Astrocyte (in vitro differentiated cells and primary cell): Measurements from ENCODE around the gene QSOX2. TPM values are rescaled to one million over a fixed set of nuclear protein-coding genes. Genes with fewer than 3 reads are reported as not detected.

Source experiments
- DNase-seq: peaks from one replicate; pipeline ENCODE4 v3.0.0-alpha.2; 2010; ENCODE audit warnings: low read depth
- FAIRE-seq: peaks from 2 replicates; lab custom pipeline; 2011; peaks lifted over from hg19 to GRCh38; lab: Jason Lieb, UNC
- H2AFZ ChIP-seq: 2 replicates; pipeline ENCODE4 v1.6.0; 2012; ENCODE audit warnings: low read depth, low read length, inconsistent platforms
- H3K27ac ChIP-seq: 2 replicates; pipeline ENCODE4 v1.5.1; 2011; ENCODE audit warnings: low read depth, low read length, inconsistent platforms
- H3K27me3 ChIP-seq: 2 replicates; pipeline ENCODE4 v1.6.0; 2011; ENCODE audit warnings: low read length, inconsistent platforms; ENCODE audit not compliant: insufficient read depth
- H3K36me3 ChIP-seq: 2 replicates; pipeline ENCODE4 v1.5.1; 2011; ENCODE audit warnings: low read length, inconsistent platforms; ENCODE audit not compliant: insufficient read depth
- H3K4me1 ChIP-seq: 2 replicates; pipeline ENCODE4 v1.5.1; 2011; ENCODE audit warnings: low read length, inconsistent platforms; ENCODE audit not compliant: insufficient read depth
- H3K4me2 ChIP-seq: 2 replicates; pipeline ENCODE4 v1.6.0; 2012; ENCODE audit warnings: low read length, inconsistent platforms
- H3K4me3 ChIP-seq: 2 replicates; pipeline ENCODE4 v1.5.1; 2011; ENCODE audit warnings: low read depth, mild to moderate bottlenecking, low read length, inconsistent platforms; ENCODE audit not compliant: insufficient read depth
- H3K79me2 ChIP-seq: 2 replicates; pipeline ENCODE4 v1.6.0; 2012; ENCODE audit warnings: mild to moderate bottlenecking, low read length, inconsistent platforms; ENCODE audit not compliant: insufficient read depth
- H3K9ac ChIP-seq: 2 replicates; pipeline ENCODE4 v1.6.0; 2012; ENCODE audit warnings: mild to moderate bottlenecking, low read length, inconsistent platforms
- H3K9me3 ChIP-seq: 2 replicates; pipeline ENCODE4 v1.5.1; 2012; ENCODE audit warnings: low read depth, mild to moderate bottlenecking, low read length, inconsistent platforms; ENCODE audit not compliant: insufficient read depth
- H4K20me1 ChIP-seq: 2 replicates; pipeline ENCODE4 v1.6.0; 2012; ENCODE audit warnings: low read length, inconsistent platforms; ENCODE audit not compliant: insufficient read depth
- H3K27ac Mint-ChIP-seq: one replicate; pipeline ENCODE4 v1.8.0; 2021; ENCODE audit warnings: mild to moderate bottlenecking, mixed read lengths; ENCODE audit not compliant: unreplicated experiment
- H3K27me3 Mint-ChIP-seq: one replicate; pipeline ENCODE4 v1.8.0; 2021; ENCODE audit warnings: low read depth, mixed read lengths; ENCODE audit not compliant: unreplicated experiment
- H3K36me3 Mint-ChIP-seq: one replicate; pipeline ENCODE4 v1.8.0; 2021; ENCODE audit warnings: low read depth, mixed read lengths; ENCODE audit not compliant: unreplicated experiment
- H3K4me1 Mint-ChIP-seq: one replicate; pipeline ENCODE4 v1.8.0; 2021; ENCODE audit warnings: low read depth, mixed read lengths; ENCODE audit not compliant: unreplicated experiment
- H3K4me3 Mint-ChIP-seq: one replicate; pipeline ENCODE4 v1.8.0; 2021; ENCODE audit warnings: mild to moderate bottlenecking, moderate library complexity, mixed read lengths; ENCODE audit not compliant: unreplicated experiment
- H3K9me3 Mint-ChIP-seq: one replicate; pipeline ENCODE4 v1.8.0; 2021; ENCODE audit warnings: mild to moderate bottlenecking, mixed read lengths; ENCODE audit not compliant: unreplicated experiment
- EZH2 ChIP-seq: IDR thresholded peaks from 2 replicates; pipeline ENCODE4 v1.6.1; 2012; ENCODE audit warnings: mild to moderate bottlenecking, low read length, inconsistent platforms; ENCODE audit not compliant: insufficient read depth
- total RNA-seq: library from RNA; stranded (reverse); gene quantifications from 2 replicates; pipeline ENCODE4 v1.2.1, GENCODE V29; 2021
- TF ChIP-seq, protein P1 (sequence below): IDR thresholded peaks from 2 replicates; pipeline ENCODE4 v1.5.1; 2011; ENCODE audit warnings: low read depth, mild to moderate bottlenecking, inconsistent platforms, low read length, moderate library complexity; ENCODE audit not compliant: insufficient read depth

Gene QSOX2
- total RNA-seq, 1 donor from 2014 or later = 20.4 TPM

DNA sequence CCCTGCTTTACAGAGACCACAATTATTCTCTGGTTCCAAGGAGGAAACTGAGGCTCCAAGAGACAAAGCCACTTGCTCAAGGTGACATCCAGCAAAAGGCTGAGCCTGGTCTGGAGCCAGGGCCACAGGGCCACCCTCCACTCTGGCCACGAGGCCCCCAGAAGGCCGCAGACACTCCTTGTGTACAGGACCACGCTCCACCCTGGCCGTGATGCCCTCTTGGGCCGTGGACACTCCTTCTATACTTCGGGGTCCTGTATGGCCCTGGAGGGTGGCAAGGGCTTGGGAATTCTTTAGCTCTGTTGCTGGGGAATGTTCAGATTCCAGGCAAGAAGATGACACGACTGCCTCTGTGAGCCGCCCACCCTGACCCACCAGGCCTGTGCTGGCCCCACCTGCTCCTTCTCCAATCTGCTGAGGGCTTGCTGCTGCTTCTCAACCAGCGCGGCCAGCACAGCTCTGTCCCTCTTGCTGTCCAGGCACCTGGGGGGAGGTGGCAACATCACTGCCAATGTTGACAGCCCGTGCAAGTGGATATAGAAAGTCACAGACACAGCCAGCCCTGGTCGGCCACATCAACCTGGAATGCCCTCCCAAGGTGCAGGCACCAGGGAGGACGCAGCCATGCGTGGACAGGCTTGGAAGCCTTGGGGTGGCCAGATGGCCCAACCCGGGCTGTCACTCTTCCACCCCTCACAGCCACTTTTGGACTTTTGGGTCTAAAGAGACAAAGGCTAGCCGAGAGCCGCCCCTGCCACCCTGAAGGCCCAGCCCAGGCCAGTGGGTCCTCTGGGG lies 20.1 kb upstream of the QSOX2 start:
- H3K36me3 ChIP-seq = no peaks in the 10 kb centered on the region
- Mint-ChIP-seq H3K27ac (no peak overlapping the region), H3K4me3 (no peak overlapping the region), H3K9me3 (peaks cover 3% of the 10 kb centered on the region), H3K4me1 (no peaks in the 10 kb centered on the region), H3K27me3 (peaks cover 14% of the 10 kb centered on the region), H3K36me3 (no peaks in the 10 kb centered on the region)
- H4K20me1 ChIP-seq = no peaks in the 10 kb centered on the region
- H2AFZ ChIP-seq = no peak overlapping the region
- H3K4me3 ChIP-seq = no peak overlapping the region
- H3K4me2 ChIP-seq = no peak overlapping the region
- no peak overlapping the region for H3K9ac ChIP-seq
- H3K27me3 ChIP-seq = peaks cover 10% of the 10 kb centered on the region
- FAIRE-seq (no peak), DNase-seq (no peak)
- no peak overlapping the region for H3K27ac ChIP-seq
- TF ChIP-seq, protein P1, sequence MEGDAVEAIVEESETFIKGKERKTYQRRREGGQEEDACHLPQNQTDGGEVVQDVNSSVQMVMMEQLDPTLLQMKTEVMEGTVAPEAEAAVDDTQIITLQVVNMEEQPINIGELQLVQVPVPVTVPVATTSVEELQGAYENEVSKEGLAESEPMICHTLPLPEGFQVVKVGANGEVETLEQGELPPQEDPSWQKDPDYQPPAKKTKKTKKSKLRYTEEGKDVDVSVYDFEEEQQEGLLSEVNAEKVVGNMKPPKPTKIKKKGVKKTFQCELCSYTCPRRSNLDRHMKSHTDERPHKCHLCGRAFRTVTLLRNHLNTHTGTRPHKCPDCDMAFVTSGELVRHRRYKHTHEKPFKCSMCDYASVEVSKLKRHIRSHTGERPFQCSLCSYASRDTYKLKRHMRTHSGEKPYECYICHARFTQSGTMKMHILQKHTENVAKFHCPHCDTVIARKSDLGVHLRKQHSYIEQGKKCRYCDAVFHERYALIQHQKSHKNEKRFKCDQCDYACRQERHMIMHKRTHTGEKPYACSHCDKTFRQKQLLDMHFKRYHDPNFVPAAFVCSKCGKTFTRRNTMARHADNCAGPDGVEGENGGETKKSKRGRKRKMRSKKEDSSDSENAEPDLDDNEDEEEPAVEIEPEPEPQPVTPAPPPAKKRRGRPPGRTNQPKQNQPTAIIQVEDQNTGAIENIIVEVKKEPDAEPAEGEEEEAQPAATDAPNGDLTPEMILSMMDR = no peak
- no peak for TF ChIP-seq EZH2
- H3K79me2 ChIP-seq = no peaks in the 10 kb centered on the region
- H3K4me1 ChIP-seq = no peaks in the 10 kb centered on the region
- H3K9me3 ChIP-seq = no peaks in the 10 kb centered on the region

DNA sequence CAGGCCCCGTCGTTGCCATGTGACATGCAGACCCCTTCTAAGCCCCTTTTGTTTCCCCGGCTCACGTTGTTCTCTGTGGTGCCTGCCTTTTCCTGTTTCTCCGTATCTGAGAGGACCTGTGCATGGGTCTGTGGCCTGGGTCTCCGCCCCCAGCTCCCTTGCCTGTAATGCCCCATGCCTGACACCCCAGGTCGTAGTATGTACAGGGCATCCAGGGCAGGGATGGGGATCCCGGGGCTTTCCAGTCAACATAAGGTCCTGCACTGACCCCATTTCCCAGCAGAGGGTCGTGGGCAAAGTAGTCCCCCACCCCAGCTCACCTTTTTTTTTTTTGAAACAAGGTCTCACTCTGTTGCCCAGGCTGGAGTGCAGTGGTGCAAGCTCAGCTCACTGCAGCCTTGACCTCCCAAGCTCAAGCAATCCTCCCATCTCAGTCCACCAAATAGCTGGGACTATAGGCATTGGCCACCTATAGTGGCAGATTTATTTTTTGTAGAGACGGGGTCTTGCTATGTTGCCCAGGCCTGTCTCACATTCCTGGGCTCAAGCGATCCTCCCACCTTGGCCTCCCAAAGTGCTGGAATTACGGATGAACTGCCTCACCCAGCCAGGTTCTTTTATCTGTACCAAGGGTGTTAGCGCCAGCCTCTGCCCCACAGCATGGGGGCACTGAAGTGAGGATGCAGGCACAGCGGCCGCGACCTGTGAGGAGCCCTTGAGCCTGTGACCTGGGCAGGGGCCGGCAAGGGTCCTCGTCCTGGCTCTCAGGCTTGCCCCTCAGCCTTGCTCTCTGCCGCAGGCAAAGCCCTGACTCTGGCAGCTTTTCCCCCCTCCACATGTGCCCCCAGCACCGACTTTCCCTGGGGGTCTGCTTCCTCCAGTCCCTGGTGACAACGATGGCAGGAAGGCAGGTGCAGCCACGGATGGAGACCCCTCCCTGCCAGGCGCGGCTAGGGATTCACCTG lies 19.1 kb upstream of the QSOX2 start:
- no peak overlapping the region for H3K4me2 ChIP-seq
- H3K9me3 Mint-ChIP-seq = peaks cover 2% of the 10 kb centered on the region
- no peaks in the 10 kb centered on the region for H3K36me3 Mint-ChIP-seq
- H3K4me1 Mint-ChIP-seq = no peaks in the 10 kb centered on the region
- peaks cover 15% of the 10 kb centered on the region for H3K27me3 Mint-ChIP-seq
- H3K36me3 ChIP-seq = no peaks in the 10 kb centered on the region
- H3K9me3 ChIP-seq = no peaks in the 10 kb centered on the region
- no peak for DNase-seq
- H3K27me3 ChIP-seq = peaks cover 8% of the 10 kb centered on the region
- no peak for TF ChIP-seq EZH2
- TF ChIP-seq, protein P1 = no peak
- H3K4me1 ChIP-seq = no peaks in the 10 kb centered on the region
- no peak overlapping the region for H3K27ac ChIP-seq
- H3K9ac ChIP-seq = no peak overlapping the region
- no peak overlapping the region for H3K4me3 ChIP-seq
- FAIRE-seq = no peak
- no peak overlapping the region for H3K4me3 Mint-ChIP-seq
- no peaks in the 10 kb centered on the region for H3K79me2 ChIP-seq
- H3K27ac Mint-ChIP-seq = no peak overlapping the region
- H4K20me1 ChIP-seq = no peaks in the 10 kb centered on the region
- H2AFZ ChIP-seq = no peak overlapping the region
